Activated effector memory CD4-positive, alpha-beta T cell treated with anti-CD3 and anti-CD28 coated beads, Interleukin-2, amount 50 U/mL, for 16 hours (primary cell): ENCODE measurements around the gene DLX4.

ENCODE experiments used
- DNase-seq: peaks from one replicate; pipeline ENCODE4 v3.0.0-alpha.2; 2020

The DLX4 gene

DNA sequence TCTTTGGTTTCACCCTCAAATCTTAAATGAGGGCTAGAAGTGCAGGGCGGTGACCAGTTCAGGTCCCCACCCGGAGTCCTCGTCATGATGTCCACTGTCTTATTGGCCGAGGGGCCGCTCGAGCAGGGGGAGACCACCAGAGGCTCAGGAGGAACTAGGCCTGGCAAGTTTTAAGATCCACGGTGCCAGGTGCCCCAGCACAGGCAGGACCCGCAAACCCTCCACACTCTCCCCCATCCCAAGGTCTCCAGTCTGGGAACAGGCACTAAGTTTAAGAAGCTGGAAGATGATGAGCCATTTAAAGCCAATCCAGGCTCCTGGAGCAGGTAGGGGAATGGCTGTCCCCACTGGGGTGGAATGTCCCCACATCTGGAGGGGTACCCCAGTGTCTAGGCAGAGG, 21.9 kb downstream of the DLX4 start:
- no peak for DNase-seq

DNA sequence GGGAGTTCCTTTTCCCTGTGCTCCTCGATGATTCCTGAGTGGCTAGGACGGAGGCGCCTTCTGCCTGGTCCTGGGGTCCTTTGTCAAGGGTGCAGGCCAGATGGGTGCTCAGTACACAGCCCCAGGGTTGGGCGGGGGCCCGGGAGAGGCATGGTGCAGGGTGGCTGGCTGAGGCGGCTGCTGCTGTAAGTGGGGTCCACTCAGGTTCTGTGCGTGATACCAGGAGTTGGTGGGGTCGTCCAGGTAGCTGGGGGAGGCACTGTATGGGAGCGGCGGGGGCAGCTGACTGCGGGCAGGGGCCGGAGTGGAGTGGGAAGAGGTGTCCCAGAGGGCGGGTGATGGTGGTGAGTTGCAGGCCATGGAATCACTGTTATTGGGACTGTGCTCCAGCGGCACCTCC, 22.4 kb downstream of the DLX4 start:
- DNase-seq = no peak

DNA sequence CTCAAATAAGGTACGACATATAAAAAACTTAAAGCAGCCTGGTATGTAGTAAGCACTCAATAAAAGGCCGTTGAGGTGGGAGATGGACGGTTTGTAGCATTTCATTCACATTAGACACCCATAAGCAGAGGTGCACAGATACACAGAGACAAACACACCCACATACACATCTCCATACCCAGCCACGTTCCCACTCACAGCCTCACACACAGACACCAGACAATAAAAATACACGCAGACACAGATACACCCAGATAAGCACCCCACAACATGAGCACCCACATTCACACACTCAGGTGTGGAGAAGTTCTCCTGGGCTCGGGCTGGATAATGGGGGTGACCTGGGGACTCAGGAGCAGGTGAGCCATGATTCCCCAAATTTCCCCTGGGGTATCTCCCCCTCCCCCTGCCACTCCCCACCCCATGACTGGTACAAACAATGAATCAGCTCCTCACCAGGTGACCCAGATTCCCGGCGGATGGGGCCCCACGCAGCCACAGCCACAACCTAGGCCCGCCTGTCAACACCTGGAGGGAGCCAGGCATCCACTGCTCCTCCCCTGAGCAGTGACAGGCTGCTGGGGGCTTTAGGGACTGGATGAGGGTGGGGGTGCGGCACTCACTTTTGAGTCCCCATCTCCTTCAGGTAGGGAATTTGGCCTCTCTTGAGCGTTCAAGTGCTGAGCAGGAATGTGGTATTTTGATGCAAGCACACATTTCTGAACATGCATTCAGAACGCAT, 23.4 kb downstream of the DLX4 start:
- no peak for DNase-seq

DNA sequence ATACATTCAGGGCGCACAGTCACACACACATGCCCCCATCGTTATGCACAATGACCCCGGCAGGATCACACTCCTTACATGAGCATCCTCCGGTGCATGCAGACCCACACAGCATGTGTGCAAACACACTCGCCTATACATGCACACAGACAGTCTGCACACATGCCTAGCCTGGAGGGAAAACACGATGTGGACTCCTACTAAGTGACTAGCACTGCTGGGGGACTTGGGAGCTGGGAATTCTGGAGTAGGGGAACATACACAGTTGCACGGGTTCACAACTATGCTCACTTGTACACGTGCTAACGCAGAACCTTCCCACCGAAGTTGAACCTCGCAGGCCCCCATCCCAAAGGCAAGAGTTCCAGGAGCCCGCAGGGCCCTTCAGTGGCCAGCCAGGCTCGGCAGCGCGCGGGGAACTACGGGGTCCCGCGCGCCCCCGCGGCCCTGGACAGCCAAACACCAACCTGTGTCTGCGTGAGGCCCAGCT, 24.0 kb downstream of the DLX4 start:
- no peak for DNase-seq

DNA sequence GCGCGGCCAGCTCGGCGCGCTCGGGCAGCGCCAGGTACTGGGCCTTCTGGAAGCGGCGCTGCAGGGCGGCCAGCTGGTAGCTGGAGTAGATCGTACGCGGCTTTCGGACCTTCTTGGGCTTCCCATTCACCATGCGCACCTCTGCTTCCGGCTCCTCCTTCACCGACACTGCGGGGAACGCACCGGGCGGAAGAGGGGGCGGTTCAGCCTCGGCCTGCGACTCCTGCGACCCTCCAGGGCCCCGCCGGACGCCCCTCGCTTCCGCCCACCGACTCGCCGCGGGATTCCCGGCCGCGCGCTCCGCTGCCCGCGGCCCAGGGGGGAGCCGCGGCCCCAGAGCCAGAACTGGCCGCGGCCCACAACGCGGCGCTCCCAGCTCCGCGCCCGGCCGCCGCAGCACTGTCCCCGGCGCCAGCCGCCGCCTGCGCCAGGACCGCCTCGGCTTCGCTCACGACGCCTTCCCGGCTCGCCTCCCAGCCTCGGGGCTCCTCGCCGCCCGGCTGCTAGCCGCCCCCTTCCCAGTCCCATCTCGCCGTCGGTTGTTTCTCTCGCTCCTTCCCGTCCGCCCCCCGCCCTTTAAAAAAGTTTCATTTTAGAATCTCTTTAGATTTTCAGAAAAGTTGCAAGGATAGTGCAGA, 24.6 kb downstream of the DLX4 start:
- DNase-seq = peak; percentile 71

DNA sequence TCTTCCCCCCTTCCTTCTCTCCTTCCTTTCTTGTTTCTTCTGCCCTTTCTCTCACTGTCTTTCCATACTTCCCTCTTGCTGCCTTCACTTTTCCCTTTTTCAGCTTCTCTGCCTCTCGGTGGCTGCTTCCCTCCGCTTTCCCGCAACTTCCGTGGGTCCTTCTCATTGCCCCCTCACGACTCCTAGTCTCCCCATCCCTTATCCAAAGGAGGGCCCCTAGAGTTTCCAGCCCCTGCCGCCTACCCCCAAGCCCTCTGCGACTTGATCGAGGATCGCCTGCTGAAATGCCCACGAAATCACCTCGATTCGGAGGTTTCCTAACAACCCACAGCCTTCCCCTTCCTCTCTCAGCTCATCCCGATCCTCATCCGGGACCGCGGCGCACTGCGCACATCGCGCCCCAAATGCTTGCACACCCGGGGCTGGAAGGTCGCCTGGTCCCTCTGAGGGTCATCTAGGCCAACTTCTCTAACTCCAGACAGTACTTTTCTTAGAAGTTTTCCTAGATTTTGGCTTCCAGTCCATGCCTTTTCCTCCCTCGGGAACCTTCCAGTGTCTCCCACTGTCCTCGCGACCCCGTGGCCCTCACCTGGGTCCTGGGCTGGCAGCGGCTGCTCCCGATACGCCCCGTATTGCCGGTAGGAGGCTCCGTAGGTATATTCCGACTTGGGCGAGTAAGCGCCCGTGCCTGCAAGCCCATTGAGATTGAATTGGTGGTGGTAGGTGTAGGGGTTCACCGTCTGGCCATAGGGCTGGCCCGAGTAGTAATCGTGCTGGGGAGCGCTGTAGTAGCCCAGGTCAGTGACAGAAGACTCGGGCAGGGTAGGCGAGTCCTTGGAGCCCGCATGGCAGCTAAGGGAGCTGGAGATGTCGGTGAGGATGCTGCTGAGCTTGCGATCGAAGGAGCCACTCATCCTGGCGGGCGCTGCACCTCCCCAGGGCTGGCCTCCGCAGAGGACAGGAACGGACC, 25.4 kb downstream of the DLX4 start:
- DNase-seq = no peak

DNA sequence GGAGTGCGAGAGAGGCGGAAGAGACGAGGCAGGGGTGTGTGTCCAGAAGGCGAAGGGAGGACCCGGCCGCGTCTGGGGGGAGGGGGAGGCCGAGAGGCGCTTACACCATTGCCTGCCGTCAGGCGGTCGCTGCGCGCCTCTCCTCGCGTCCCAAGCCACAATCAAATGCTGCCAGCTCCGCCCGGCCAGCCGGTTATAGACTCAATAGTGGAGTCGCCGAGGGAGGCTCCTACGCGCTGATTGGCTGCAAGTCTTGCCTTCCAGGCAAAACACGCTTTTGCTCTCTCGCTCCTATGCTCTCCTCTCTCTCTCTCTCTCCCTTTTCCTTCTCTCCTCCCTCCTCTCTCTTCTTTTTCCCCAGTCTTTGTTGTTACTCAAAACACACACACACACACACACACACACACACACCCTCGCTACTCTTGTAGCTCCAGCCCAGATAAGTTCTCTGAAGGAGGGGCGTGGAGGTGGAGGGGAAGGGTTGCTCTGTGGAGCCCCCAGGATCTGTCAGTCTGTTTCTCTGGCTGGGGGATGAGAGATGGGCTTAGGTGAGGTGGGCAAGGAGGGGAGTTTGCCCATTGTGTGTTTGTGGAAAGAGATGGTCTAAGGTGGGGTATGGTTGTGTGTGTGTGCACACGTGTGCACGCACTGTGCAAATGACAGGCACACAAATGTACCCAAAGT, 26.2 kb downstream of the DLX4 start, which contains the start of gene DLX3:
TSS of gene DLX3 (minus strand) at position 170 of the 684 bp plus-strand sequence. CDS start 226 bp downstream, outside the sequence.
- DNase-seq = peak; percentile 71

DNA sequence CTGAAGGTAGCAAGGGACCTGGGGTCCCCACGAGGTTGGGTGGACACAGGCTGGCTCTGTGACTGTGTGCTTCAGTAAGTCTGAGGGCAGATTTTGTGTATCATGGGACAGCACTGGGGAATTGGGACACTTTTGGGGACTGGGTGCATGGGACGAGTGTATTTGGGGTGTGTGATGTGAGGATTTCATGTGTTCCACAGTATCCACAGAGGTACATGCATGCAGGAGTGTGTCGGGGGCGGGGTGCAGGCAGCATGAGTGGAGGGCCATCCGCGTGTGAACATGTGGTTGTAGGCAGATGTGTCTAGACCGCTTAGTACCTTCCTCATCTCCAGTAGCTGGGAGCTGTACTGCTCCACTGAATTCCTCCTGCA, 27.1 kb downstream of the DLX4 start:
- DNase-seq = no peak

DNA sequence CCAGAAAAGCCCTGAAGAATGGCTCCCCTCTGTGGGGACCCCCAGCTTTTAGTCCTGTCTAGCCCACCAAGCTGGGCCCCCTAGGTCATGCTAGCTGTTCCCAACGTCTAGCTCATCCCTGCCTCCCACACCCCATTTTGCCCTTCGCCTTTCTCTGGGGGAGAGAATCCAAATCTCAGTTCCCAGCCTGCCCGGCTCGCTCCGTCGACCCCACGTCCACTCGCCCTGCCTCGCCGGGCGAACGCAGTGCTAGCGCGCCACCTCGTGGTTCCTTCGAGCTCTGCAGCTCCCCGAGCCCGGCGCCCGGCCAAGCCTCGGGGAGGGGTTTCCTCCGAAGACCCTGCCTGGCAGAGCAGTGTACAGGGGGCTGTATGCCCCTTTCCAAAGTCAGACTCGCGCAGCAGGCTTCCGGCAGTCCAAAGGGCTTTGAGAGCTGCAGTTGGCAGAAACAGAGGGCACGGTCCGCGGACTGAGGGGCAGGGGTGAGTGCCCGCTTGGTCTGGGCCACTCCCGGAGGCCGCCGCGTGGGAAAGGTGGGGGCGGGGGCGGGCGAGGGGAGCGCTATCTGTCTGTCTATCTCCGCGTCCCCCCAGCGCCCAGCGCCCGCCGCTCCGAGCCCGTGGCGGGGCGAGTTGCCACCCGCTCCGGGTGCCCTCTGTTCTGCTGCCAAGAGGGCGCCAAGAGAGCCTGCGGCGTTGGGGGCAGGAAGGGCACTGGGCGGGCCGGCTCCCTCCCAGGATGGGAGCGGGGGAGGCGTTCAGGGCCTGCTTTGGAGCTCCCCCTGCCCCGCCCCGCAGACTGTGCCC, 27.7 kb downstream of the DLX4 start:
- DNase-seq = peak; percentile 91

DNA sequence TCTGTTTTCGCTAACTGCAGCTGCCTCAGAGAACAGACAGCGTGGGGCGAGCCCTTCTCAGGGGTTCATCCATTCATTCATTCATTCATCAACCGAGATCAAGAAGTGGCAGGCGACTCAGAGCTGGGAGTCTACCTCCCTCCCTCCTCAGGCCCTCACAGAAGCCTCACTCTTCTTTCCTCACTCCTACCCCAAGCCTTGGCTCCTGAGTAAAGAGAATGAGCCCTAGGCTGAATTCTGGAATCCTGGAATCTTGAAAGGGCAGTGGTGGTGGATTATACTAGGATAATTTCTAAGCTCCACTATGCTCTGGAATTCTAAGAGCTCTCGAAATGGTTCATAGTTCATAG, 28.3 kb downstream of the DLX4 start:
- no peak for DNase-seq

DNA sequence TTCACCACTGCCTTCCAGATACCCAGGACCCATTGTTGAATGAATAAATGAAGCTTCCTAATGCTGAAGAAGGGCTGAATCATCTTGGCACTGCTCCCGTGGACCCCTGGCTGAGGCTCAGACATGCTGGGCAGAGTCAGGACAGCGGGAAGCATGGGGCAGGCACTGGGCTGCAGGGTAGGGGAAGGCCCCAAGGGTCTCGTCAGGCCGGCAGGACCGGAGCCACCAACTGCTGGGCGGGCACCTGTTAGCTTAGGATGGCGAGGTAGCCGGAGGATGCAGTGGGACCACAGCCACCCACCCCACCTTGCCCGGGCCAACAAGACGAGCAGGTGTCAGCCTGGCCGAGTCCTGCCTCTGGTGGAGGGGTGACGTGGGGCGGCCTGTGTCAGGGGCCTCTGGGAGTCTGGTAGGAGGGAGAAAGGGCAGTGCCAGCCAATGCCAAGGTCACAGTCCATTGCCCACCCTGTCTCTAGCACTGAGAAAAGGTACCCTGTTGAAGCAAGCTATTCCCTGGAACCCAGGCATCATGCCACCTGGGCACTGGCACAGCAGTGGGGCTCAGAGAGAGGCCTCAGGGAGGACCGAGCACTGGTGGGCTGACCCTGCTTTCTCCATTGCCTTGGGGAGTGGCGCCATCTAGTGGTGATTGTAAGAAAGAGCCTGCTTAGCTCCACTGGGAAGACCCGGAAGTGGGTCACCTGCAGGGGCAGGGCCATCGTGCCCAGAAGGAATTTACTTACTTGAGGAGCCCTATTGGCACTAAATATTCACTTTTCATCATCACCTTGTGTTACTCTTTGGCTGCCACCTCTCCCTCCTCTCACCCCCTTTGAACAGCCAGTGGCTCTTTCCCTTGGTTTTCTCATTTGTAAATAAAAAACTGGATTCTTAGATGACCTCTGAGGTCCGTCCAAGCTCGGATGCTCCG, 29.0 kb downstream of the DLX4 start:
- DNase-seq = peak; percentile 91

DNA sequence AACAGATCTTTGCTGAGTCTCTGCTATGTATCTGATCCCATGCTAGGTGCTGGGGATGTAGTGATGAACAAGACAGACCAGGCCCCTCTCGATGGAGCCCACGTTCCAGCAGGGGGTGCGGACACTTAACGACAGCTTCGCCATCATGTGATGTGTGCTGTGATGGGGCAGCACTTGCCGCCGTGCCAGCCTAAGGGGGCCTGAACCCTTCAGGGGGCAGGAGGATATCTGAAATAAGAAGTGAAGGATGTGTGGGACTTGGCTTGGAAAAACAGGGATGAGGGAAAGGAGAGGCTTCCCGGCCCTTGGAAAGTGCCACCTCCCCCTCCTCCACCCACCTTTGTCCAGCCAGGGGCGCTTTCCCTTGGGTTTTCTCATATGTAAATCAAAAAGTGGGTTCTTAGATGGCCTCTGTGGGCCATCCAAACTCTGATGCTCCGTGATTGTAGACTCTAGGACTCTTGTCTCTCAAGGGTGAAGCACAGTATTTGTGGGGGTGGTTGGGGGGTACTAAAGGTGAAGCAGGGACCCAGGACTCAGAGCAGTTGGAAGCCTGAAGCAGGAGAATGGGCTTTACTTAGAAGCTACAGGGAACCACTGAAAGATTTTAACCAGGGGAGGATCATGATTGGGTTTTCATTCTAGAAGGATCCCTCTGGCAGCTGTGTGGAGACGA, 30.0 kb downstream of the DLX4 start:
- no peak for DNase-seq

DNA sequence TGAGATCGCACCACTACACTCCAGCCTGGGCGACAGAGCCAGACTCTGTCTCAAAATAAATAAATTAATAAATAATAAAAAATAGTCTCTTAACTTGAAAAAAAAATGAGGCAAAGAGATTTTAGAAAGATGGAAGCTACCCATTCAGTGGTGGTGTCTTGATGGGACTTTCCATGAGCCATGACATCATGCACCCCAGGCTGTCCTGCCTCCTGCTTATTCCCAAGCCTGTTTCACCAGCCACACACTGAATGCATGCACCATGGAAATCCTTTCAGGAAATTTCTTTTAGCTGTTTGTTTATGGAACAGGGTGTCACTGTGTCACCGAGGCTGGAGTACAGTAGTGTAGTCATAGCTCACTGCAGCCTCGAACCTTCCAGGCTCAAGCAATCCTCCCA, 34.9 kb downstream of the DLX4 start:
- no peak for DNase-seq

DNA sequence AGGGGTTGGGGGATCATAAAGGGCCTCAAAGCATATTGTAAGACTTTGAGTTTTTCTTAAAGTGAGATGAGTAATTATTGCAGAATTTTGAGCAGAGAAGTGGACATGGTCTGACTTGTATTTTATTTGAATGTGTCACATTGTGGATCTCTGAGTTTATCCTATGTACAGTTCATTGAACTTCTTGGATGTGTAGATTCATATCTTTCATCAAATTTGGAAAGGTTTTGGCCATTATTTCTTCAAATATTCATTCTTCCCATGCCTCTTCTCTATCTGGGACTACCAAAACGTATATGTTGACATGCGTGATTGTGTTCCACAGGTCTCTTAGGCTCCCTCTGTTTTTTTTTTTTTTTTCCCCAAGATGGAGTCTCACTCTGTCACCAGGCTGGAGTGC, 40.3 kb downstream of the DLX4 start:
- DNase-seq = no peak

DNA sequence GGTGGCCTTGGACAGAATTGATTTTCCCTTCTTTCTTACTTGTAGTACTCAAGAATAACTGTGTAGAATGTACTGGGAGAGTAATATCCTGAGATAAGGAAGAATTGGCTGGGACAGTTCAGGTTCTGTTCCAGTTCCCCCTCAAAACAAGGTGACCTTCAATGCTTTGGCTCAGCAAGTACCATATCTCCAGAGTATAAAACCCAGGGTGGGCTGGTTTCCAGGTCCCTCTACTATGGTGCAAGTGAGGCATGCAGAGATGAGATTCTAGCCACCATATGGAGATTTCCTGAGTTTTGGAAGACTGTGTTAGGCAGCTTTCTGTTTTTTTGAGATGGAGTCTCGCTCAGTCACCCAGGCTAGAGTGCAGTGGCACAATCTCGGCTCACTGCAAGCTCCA, 44.1 kb downstream of the DLX4 start:
- DNase-seq = no peak

DNA sequence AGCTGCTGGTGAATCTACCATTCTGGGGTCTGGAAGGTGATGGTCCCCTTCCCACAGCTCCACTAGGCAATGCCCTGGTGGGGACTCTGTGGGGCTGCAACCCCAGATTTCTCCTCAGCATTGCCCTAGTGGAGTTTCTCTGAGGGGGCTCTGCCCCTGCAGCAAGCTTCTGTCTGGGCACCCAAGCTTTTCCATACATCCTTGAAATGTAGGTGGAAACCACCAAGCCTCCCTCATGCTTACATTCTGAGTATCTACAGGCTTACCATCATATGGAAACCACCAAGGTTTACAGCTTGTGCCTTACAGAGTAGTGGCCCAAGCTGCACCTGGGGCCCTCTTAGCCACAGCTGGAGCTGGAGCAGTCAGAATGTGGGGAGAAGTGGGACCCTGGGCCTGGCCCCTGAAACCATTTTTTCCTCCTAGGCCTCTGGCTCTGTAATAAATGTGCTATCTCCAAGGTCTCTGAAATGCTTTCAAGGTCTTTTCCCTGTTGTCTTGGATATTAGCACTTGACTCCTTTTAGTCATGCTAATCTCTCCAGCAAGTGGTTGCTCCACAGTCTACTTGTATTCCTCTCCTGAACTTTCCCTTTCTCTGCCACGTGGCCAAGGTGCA, 45.6 kb downstream of the DLX4 start:
- no peak for DNase-seq

DNA sequence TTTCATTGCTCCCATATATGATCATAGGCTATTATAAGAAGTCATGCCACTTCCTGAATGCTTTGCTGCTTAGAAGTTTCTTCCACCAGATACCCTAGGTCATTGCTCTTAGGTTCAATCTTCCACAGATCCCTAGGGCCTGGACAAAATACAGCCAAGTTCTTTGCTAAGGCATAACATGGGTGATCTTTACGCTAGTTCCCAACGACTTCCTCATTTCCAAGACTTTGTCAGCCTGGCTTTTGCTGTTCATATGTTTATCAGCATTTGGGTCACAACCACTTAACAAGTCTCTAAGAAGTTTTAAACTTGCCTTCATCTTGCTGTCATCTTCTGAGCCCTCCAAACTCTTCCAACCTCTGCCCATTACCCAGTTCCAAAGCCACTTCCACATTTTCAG, 46.2 kb downstream of the DLX4 start:
- no peak for DNase-seq

DNA sequence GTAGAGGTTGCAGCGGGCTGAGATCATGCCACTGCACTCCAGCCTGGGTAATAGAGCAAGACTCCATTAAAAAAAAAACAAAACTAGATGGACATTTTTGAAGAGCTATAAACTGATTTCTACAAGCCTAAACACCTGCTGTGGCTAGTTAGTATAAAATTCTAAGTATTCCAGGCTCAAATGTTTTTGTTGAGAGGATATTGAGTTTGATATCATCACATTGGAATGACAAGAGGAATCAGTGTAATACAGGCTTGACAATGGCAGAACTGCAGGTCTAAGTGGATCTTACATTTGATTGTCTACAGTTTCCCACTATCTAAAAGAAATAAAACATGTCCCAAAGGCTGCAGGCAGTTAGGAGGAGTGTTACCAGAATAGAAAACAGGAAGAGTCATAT, 49.9 kb downstream of the DLX4 start:
- no peak for DNase-seq

DNA sequence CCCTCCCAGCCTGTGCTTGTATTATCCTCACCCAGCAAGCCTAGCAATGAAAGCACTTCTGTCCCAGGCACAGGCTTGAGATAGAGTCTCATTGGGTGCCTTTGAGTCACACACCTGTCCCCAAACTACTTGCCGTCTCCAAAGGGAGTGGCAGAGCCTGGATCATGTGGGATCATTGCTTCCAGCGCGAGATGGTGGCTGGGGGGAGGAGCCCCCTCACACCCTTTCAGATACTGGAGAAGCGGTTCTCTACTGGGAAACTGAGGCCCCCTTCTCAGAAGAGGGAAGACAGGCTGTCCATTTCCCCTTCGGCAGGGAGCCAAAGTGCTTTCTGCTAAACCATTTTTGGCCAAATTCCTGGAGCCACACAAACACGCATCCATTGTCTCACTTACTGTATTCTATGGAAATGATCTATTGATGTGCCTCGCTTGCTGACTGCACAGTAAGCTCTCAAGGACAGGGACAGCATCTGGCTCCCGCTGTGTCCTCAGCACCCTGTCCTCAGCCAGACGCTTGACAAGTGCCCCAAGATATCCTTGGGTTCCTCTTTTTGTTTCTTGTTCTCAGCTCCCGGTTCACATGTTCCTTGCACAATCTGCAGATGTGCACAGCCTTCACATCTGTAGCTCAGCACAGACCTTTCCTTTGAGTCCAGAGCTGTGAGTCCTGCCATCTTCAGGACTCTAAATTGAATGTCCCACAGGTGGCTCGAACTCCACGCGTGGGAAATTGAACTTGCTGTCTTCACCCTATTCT, 52.0 kb downstream of the DLX4 start:
- DNase-seq = no peak
